HG02973 (cell line): ENCODE results near the gene MUC5AC.

ENCODE experiments used
- ATAC-seq: cut with Tn5 transposase; IDR thresholded peaks from one replicate; pipeline ENCODE4 v1.9.1; 2021; ENCODE audit warnings: moderate library complexity; ENCODE audit not compliant: unreplicated experiment

Gene MUC5AC

GRCh38 chr11:1222491-1223345 is 65.0 kb downstream of the MUC5AC start, which contains the start of gene MUC5B:
TSS of gene MUC5B (plus strand) at chr11:1223066. CDS start at chr11:1223124, 58 bp downstream.
- ATAC-seq = no peak

- no peak for ATAC-seq
These were observed 65.8 kb downstream of the MUC5AC start for GRCh38 chr11:1223346-1224110.

- ATAC-seq = no peak
These were observed 66.3 kb downstream of the MUC5AC start for GRCh38 chr11:1224111-1224490.

- ATAC-seq = no peak
These were observed 67.0 kb downstream of the MUC5AC start for GRCh38 chr11:1224491-1225385.

GRCh38 chr11:1225386-1226225 is 67.9 kb downstream of the MUC5AC start:
- no peak for ATAC-seq

GRCh38 chr11:1226226-1226985 is 68.7 kb downstream of the MUC5AC start:
- no peak for ATAC-seq

GRCh38 chr11:1226986-1227550 is 69.3 kb downstream of the MUC5AC start:
- no peak for ATAC-seq

- no peak for ATAC-seq
These were observed 69.9 kb downstream of the MUC5AC start for GRCh38 chr11:1227551-1228100.

GRCh38 chr11:1228101-1228821 is 70.5 kb downstream of the MUC5AC start:
- ATAC-seq = no peak

- ATAC-seq = no peak
These were observed 71.2 kb downstream of the MUC5AC start for GRCh38 chr11:1228921-1229451.

- no peak for ATAC-seq
These were observed 71.8 kb downstream of the MUC5AC start for GRCh38 chr11:1229471-1230120.

- ATAC-seq = no peak
These were observed 72.3 kb downstream of the MUC5AC start for GRCh38 chr11:1230121-1230455.

- no peak for ATAC-seq
These were observed 73.0 kb downstream of the MUC5AC start for GRCh38 chr11:1230456-1231395.

- ATAC-seq = no peak
These were observed 73.8 kb downstream of the MUC5AC start for GRCh38 chr11:1231396-1232020.

GRCh38 chr11:1232021-1232882 is 74.5 kb downstream of the MUC5AC start:
- ATAC-seq = no peak
